Renal cortical epithelial cell (primary cell): ENCODE results near the gene IZUMO1. TPM values are rescaled to one million over a fixed set of nuclear protein-coding genes. Genes with fewer than 3 reads are reported as not detected.
"Not testable (repeated sequence)": the region's sequence is repeated elsewhere in the genome, so short reads cannot be mapped to it uniquely, and the experiment has no call there.

ENCODE experiments used
- DNase-seq: peaks from one replicate; pipeline ENCODE4 v3.0.0-alpha.2; 2011; ENCODE audit warnings: low read depth
- total RNA-seq: library from RNA; depleted of rRNA; stranded (reverse); fragments of >200 nt; gene quantifications from 2 replicates; pipeline ENCODE4 v1.2.3, GENCODE V29; 2014

IZUMO1 gene
- total RNA-seq, 1 donor from 2014 or later, result not detected

DNA sequence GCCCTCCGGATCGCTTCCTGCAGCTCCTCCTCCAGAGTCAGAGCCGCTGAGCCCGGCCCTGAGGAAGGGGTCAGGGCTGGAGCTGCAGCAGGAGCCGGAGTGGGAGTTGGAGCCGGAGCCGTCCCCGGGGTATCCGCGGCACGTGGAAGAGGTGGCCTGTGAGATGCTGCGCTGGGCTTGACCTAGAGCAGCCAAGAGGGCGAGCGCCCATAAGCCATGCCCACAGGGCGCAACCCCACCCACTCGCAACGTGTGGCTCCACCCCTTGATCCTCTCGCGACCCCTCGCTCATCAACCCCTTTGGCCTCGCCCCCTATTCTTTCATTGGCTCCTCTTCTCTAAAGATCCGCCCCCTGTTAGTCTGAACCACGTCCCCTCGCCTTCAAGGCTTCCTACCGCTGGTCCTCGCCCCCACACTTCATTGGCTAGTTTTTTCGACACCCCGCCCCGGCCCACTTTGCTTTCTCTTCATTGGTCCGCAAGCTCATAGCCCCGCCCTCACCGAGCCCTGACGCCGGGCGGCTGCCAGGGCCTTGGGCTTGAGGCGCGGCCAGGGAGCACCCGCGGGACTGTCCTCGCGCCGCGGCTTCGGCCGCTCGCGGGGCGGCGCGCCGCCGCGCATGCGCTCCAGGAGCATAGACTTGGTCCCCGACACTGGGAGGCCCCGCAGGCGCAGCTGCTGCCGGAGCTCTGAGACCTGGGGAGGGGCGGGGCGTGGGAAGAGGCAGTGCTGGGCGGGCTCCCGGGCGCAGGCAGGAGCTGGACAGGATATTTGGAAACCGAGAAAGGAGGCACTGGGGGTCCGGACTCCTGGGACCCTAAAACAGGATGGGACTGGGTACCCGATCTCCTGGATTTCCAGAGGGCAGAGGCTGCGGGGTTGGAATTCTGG, 32.6 kb downstream of the IZUMO1 start:
- peak; percentile 98 for DNase-seq

- peak; percentile 15 for DNase-seq
Observed at GRCh38 chr19:48713041-48713863, 33.5 kb downstream of the IZUMO1 start.

GRCh38 chr19:48711106-48711662, 35.5 kb downstream of the IZUMO1 start:
- DNase-seq, result no peak

DNA sequence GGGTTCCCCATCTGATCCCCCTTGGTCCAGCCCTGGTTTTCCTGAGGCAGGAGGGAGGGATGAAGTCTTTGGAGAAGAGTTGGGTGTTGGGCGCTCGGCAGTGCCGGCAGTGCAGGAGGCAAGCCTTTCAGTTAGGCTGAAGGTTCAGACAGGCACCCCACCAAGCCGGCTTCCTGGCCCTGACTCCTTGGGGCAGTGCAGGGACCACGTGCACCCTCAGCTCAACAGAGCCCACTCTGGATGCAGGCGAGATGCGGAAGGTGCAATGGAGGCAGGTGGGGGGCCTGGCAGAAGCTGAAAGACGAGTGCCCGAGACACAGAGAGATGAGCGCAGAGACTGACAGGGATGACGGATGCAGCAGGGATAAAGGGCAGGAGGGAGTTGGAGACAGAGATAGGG, 38.2 kb downstream of the IZUMO1 start:
- no peak for DNase-seq

DNA sequence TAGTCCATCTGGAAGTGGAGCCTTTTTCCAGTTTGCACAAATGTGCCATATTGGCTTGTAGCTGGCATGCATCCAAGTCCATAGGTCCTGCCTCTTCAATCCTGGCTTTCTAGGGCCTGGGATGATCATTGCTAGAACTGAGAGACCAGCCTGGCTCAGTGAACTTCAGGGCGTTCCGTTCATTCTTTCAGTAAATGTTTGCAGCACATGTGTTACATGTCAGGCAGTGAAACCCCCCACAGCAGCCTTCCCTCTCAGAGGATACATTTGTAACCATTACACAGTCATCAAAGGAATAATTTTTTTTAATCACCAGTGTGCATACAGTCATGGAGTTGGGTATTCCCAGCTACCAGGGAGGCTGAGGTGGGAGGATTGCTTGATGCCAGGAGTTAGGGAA, 41.3 kb downstream of the IZUMO1 start:
- no peak for DNase-seq

- no peak for DNase-seq
Observed at GRCh38 chr19:48703316-48703715, 43.4 kb downstream of the IZUMO1 start.

DNA sequence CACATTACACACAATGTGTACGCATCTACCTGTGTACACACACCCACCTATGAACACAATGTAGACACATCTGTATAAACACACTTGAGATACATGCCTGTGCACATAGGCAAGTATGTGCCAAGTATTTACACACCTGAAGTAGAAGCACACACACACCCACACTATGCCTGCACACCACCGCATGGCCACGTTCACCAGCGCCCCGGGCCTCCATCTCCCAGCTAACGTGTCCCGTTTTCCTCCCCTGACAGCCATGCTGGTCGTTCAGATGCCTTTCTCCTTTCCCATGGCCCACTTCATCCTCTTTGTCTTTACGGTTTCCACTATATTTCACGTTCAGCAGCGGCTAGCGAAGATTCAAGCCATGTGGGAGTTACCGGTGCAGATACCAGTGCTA, 44.0 kb downstream of the IZUMO1 start:
- DNase-seq, result no peak

DNA sequence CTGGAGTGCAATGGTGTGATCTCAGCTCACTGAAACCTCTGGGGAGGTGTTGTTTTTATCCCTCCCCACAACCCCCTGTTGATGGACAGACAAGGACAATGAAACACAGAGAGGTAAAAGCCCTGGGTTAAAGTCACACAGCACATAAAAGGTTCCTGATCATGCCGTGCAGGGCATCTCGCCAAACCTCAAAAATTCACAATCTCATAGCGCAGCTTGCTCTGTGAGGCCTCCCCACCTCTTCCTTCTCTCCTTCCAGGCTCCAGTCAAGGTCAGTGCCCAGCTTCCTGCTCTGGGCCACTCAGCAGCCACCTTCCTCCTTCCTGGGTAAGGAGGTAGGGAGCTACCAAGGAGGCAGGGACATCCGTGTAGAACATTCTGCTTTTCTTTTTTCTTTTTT, 48.7 kb downstream of the IZUMO1 start:
- peak; percentile 53 for DNase-seq

GRCh38 chr19:48696353-48697010, 50.2 kb downstream of the IZUMO1 start:
- DNase-seq, result no peak

DNA sequence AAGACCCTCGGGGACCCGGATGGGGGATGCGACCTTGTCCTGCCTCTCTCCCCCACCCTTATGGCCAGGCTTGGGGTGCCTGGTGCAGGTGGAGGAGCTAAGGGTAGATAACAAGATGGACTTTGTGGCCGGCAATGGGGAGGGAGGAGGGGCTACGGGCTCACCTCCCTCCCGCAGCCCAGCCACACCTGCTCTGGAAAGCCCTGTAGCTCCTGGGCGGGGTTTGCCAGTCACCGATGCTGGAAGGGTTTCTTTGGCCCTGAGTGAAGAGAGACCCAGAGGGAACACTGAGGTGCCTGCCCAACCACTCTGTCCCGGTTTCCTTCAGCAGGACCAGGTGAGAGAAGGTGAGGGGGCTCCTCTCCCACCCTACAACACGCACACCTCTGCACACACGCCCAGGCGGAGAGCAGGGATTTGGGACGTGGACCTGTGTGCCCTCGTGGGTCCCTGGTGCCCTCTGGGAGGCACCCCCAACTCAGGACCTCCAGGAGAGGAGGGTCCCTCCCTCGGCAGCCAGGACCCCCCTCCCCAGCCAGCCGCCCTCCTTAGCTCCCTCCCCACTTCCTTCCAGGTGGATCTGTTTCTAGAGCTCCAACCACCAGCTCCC, 50.9 kb downstream of the IZUMO1 start, which contains the start of gene FUT2:
Gene FUT2 (plus strand): TSS at position 229 of the 610 bp plus-strand sequence. CDS start 6,986 bp downstream, outside the sequence.
- DNase-seq, result no peak

DNA sequence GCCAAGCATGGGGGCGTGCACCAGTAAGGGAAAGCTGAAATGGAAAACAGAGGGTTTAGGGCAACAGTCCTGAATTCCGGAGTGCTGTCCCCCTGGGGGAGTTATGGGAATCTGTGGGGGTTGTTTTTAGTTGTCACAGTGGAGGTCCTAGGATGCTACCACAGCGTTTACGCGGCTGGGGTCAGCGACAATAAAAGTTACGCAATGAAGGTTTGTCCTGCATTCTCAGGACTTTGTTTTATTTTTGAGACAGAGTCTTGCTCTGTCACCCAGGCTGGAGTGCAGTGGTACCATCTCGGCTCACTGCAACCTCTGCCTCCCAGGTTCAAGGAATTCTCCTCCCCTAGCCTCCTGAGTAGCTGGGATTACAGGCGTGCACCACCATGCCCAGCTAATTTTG, 53.1 kb downstream of the IZUMO1 start:
- not testable (repeated sequence) for DNase-seq

Other genes with a start within 250 kb of the IZUMO1 start
- 1.1 and 1.2 TPM in 2 replicates for gene LMTK3, start 235.1 kb downstream of the IZUMO1 start, total RNA-seq
- not detected in 2 replicates for gene SULT2B1, start 194.7 kb downstream of the IZUMO1 start, total RNA-seq
- gene SPACA4, start 140.2 kb downstream of the IZUMO1 start, total RNA-seq, result not detected in 2 replicates
- 0.17 TPM in 1 of 2 replicates, not detected in the other for gene FAM83E, start 131.8 kb downstream of the IZUMO1 start, total RNA-seq
- gene RPL18, start 127.7 kb downstream of the IZUMO1 start, total RNA-seq, result 591 and 1,820 TPM in 2 replicates
- gene SPHK2, start 127.4 kb downstream of the IZUMO1 start, total RNA-seq, result 9.1 and 9.9 TPM in 2 replicates
- 0.52 and 2.3 TPM in 2 replicates for gene DBP, start 109.5 kb downstream of the IZUMO1 start, total RNA-seq
- gene CA11, start 100.7 kb downstream of the IZUMO1 start, total RNA-seq, result 0.35 and 3.3 TPM in 2 replicates
- gene NTN5, start 73.9 kb downstream of the IZUMO1 start, total RNA-seq, result 0.40 TPM in 1 of 2 replicates, not detected in the other
- 0.25 and 1.9 TPM in 2 replicates for gene FUT2, start 50.9 kb downstream of the IZUMO1 start, total RNA-seq
- gene MAMSTR, start 27.2 kb downstream of the IZUMO1 start, total RNA-seq, result 0.25 and 0.87 TPM in 2 replicates
- 0.50 and 0.69 TPM in 2 replicates for gene RASIP1, start 6.3 kb downstream of the IZUMO1 start, total RNA-seq
- gene FUT1, start 5.7 kb upstream of the IZUMO1 start, total RNA-seq, result 0.05 and 3.0 TPM in 2 replicates
- not detected in 2 replicates for gene FGF21, start 8.6 kb upstream of the IZUMO1 start, total RNA-seq
- gene BCAT2, start 64.1 kb upstream of the IZUMO1 start, total RNA-seq, result 27.2 and 37.3 TPM in 2 replicates
- gene HSD17B14, start 89.6 kb upstream of the IZUMO1 start, total RNA-seq, result 0.60 and 1.7 TPM in 2 replicates
- 6.8 and 14.4 TPM in 2 replicates for gene PLEKHA4, start 121.7 kb upstream of the IZUMO1 start, total RNA-seq
- 28.1 and 29.9 TPM in 2 replicates for gene PPP1R15A, start 125.5 kb upstream of the IZUMO1 start, total RNA-seq
- gene TULP2, start 151.8 kb upstream of the IZUMO1 start, total RNA-seq, result 0.10 TPM in 1 of 2 replicates, not detected in the other
- gene NUCB1, start 153.4 kb upstream of the IZUMO1 start, total RNA-seq, result 100 and 287 TPM in 2 replicates
- gene DHDH, start 186.8 kb upstream of the IZUMO1 start, total RNA-seq, result 0.10 and 1.7 TPM in 2 replicates
- 101 and 135 TPM in 2 replicates for gene BAX, start 208.0 kb upstream of the IZUMO1 start, total RNA-seq
- gene FTL, start 218.4 kb upstream of the IZUMO1 start, total RNA-seq, result 1,420 and 1,436 TPM in 2 replicates
- 42.9 and 72.1 TPM in 2 replicates for gene GYS1, start 246.4 kb upstream of the IZUMO1 start, total RNA-seq
- 170 and 313 TPM in 2 replicates for gene RUVBL2, start 247.0 kb upstream of the IZUMO1 start, total RNA-seq